ENCODE data around the gene MPHOSPH8. TPM values are rescaled to one million over a fixed set of nuclear protein-coding genes. Genes with fewer than 3 reads are reported as not detected.
A peak's percentile ranks its signal among the peaks of the same experiment; 100 is the strongest.
"Not testable (repeated sequence)": the region's sequence is repeated elsewhere in the genome, so short reads cannot be mapped to it uniquely, and the experiment has no call there.

MPHOSPH8 gene
- total and polyA plus RNA-seq, 4 experiments from 2014 or later: 5.6 to 136 (median 77.6) TPM

GRCh38 chr13:19632915-19633478 lies 462 bp upstream of the MPHOSPH8 start:
- Histone ChIP-seq H3K27ac (ENCODE audit: low read depth, low read length) (peak overlapping the region; percentile 94), H3K36me3 (ENCODE audit: insufficient read depth, low read length) (peaks cover 7% of the 10 kb centered on the region), H3K4me1 (ENCODE audit: insufficient read depth, low read length) (peaks cover 37% of the 10 kb centered on the region), H3K4me3 (ENCODE audit: low read length in 2 of 2) (peak overlapping the region in 1 of 2 donors; percentile 71), H3K9me3 (ENCODE audit: control insufficient read depth in 1 of 2, low read length in 2 of 2) (no peaks in the 10 kb centered on the region), H3K27me3 (ENCODE audit: insufficient read depth, low read length) (no peaks in the 10 kb centered on the region)
- H3K4me3 Mint-ChIP-seq: peak overlapping the region; percentile 100
- peak overlapping the region; percentile 95 to 100 (median 99) for H3K27ac Mint-ChIP-seq
- H3K9me3 Mint-ChIP-seq: peaks cover 0 to 9% (median 4%) of the 10 kb centered on the region in 8 donors
- DNase-seq: no peak
- ChIA-PET POLR2A (ENCODE audit: partially characterized antibody) (interaction anchor here (0.9 to 2.5 kb wide), 9 partner anchors 23 to 327 kb away, joined by 3 to 37 read pairs (median 4); partner anchors contain the start of genes PSPC1 and ZMYM5), CTCF (ENCODE audit: partially characterized antibody) (interaction anchor here (1.0 to 1.5 kb wide), 2 partner anchors 45 to 231 kb away, joined by 3 to 5 read pairs; no protein-coding TSS in a partner anchor)
- H3K4me1 Mint-ChIP-seq: peaks cover 23 to 47% (median 31%) of the 10 kb centered on the region in 4 donors
- intact Hi-C loops (cut with micrococcal nuclease): loop anchor here (1.0 to 5.0 kb wide), 4 partner anchors 46 to 327 kb away; partner anchors contain the start of gene PSPC1
- peaks cover 0 to 4% of the 10 kb centered on the region in 2 donors for H3K27me3 Mint-ChIP-seq
- peaks cover 3 to 33% of the 10 kb centered on the region in 2 donors for H3K36me3 Mint-ChIP-seq

- peaks cover 7% of the 10 kb centered on the region for H3K36me3 ChIP-seq (ENCODE audit: insufficient read depth, low read length)
- POLR2A ChIA-PET (ENCODE audit: partially characterized antibody): interaction anchor here (1.1 to 2.5 kb wide), 7 partner anchors 24 to 326 kb away, joined by 3 to 37 read pairs (median 8); partner anchors contain the start of genes PSPC1 and ZMYM5
- Mint-ChIP-seq H3K9me3 (peaks cover 0 to 9% (median 4%) of the 10 kb centered on the region in 8 donors), H3K4me3 (peak overlapping the region; percentile 100), H3K36me3 (peaks cover 3 to 35% of the 10 kb centered on the region in 2 donors), H3K27ac (peak overlapping the region; percentile 95 to 100 (median 99)), H3K4me1 (peaks cover 28 to 58% (median 38%) of the 10 kb centered on the region in 4 donors), H3K27me3 (peaks cover 0 to 4% of the 10 kb centered on the region in 2 donors)
- peak overlapping the region; percentile 94 for H3K27ac ChIP-seq (ENCODE audit: low read depth, low read length)
- CTCF ChIA-PET (ENCODE audit: partially characterized antibody): interaction anchor here (1.3 kb wide), 1 partner anchor 47 kb away, joined by 3 read pairs; no protein-coding TSS in a partner anchor
- no peaks in the 10 kb centered on the region for H3K27me3 ChIP-seq (ENCODE audit: insufficient read depth, low read length)
- intact Hi-C loops (cut with micrococcal nuclease): loop anchor here (5.0 kb wide), 1 partner anchor 148 kb away; the partner anchor contains the start of gene PSPC1
- H3K4me1 ChIP-seq (ENCODE audit: insufficient read depth, low read length): peaks cover 48% of the 10 kb centered on the region
- peak overlapping the region; percentile 71 to 90 for H3K4me3 ChIP-seq (ENCODE audit: low read length in 2 of 2)
- H3K9me3 ChIP-seq (ENCODE audit: control insufficient read depth in 1 of 2, low read length in 2 of 2): no peaks in the 10 kb centered on the region
- DNase-seq: peak in 1 of 5 donors; percentile 5
These were observed 839 bp downstream of the MPHOSPH8 start for GRCh38 chr13:19634256-19634740.

- CTCF ChIA-PET (ENCODE audit: partially characterized antibody); DNase-seq; H3K4me3 ChIP-seq (ENCODE audit: low read length in 2 of 2); POLR2A ChIA-PET (ENCODE audit: partially characterized antibody); H3K27me3 ChIP-seq (ENCODE audit: insufficient read depth, low read length); H3K27me3 Mint-ChIP-seq; H3K9me3 Mint-ChIP-seq; H3K9me3 ChIP-seq (ENCODE audit: control insufficient read depth in 1 of 2, low read length in 2 of 2); H3K36me3 ChIP-seq (ENCODE audit: insufficient read depth, low read length); intact Hi-C loops (cut with micrococcal nuclease); H3K27ac ChIP-seq (ENCODE audit: low read depth, low read length): not testable (repeated sequence)
- Mint-ChIP-seq H3K4me3 (peak overlapping the region; percentile 100), H3K4me1 (peaks cover 37 to 74% (median 49%) of the 10 kb centered on the region in 4 donors), H3K27ac (peak overlapping the region in 5 of 7 donors; percentile 57 to 82 (median 72)), H3K36me3 (peaks cover 6 to 41% of the 10 kb centered on the region in 2 donors)
- peaks cover 61% of the 10 kb centered on the region for H3K4me1 ChIP-seq (ENCODE audit: insufficient read depth, low read length)
These were observed 2.5 kb downstream of the MPHOSPH8 start for GRCh38 chr13:19635926-19636325.

GRCh38 chr13:19643652-19644051 lies 10.2 kb downstream of the MPHOSPH8 start:
- H3K27ac Mint-ChIP-seq: peak overlapping the region in 1 of 7 donors; percentile 73
- H3K27ac ChIP-seq (ENCODE audit: low read depth, low read length): no peak overlapping the region
- no peaks in the 10 kb centered on the region for H3K9me3 Mint-ChIP-seq
- DNase-seq: no peak
- H3K27me3 ChIP-seq (ENCODE audit: insufficient read depth, low read length): no peaks in the 10 kb centered on the region
- H3K4me3 ChIP-seq (ENCODE audit: low read length in 2 of 2): no peak overlapping the region
- peaks cover 49 to 56% of the 10 kb centered on the region in 2 donors for H3K36me3 Mint-ChIP-seq
- peaks cover 26 to 68% (median 47%) of the 10 kb centered on the region in 4 donors for H3K4me1 Mint-ChIP-seq
- H3K27me3 Mint-ChIP-seq: no peaks in the 10 kb centered on the region
- POLR2A ChIA-PET (ENCODE audit: partially characterized antibody): no interaction called here
- H3K4me1 ChIP-seq (ENCODE audit: insufficient read depth, low read length): peaks cover 23% of the 10 kb centered on the region
- CTCF ChIA-PET (ENCODE audit: partially characterized antibody): no interaction called here
- H3K9me3 ChIP-seq (ENCODE audit: control insufficient read depth in 1 of 2, low read length in 2 of 2): no peaks in the 10 kb centered on the region
- H3K36me3 ChIP-seq (ENCODE audit: insufficient read depth, low read length): peaks cover 43% of the 10 kb centered on the region
- intact Hi-C loops (cut with micrococcal nuclease): no loop called here
- H3K4me3 Mint-ChIP-seq: no peak overlapping the region

GRCh38 chr13:19645000-19645399 lies 11.5 kb downstream of the MPHOSPH8 start:
- H3K9me3 ChIP-seq (ENCODE audit: control insufficient read depth in 1 of 2, low read length in 2 of 2): no peaks in the 10 kb centered on the region
- H3K36me3 ChIP-seq (ENCODE audit: insufficient read depth, low read length): peaks cover 52% of the 10 kb centered on the region
- POLR2A ChIA-PET (ENCODE audit: partially characterized antibody): no interaction called here
- Mint-ChIP-seq H3K27me3 (no peaks in the 10 kb centered on the region), H3K4me3 (no peak overlapping the region), H3K36me3 (peaks cover 51 to 67% of the 10 kb centered on the region in 2 donors), H3K4me1 (peaks cover 23 to 54% (median 38%) of the 10 kb centered on the region in 4 donors), H3K9me3 (no peaks in the 10 kb centered on the region), H3K27ac (peak overlapping the region in 2 of 7 donors; percentile 21 to 35)
- CTCF ChIA-PET (ENCODE audit: partially characterized antibody): no interaction called here
- H3K27ac ChIP-seq (ENCODE audit: low read depth, low read length): no peak overlapping the region
- H3K4me1 ChIP-seq (ENCODE audit: insufficient read depth, low read length): peaks cover 10% of the 10 kb centered on the region
- no peaks in the 10 kb centered on the region for H3K27me3 ChIP-seq (ENCODE audit: insufficient read depth, low read length)
- intact Hi-C loops (cut with micrococcal nuclease): no loop called here
- H3K4me3 ChIP-seq (ENCODE audit: low read length in 2 of 2): no peak overlapping the region
- no peak for DNase-seq

- Mint-ChIP-seq H3K9me3 (no peaks in the 10 kb centered on the region), H3K4me1 (peaks cover 18 to 52% (median 30%) of the 10 kb centered on the region in 4 donors), H3K4me3 (no peak overlapping the region), H3K27me3 (no peaks in the 10 kb centered on the region), H3K27ac (peak overlapping the region in 4 of 7 donors; percentile 19 to 88 (median 70)), H3K36me3 (peaks cover 58 to 71% of the 10 kb centered on the region in 2 donors)
- H3K9me3 ChIP-seq (ENCODE audit: control insufficient read depth in 1 of 2, low read length in 2 of 2): no peaks in the 10 kb centered on the region
- ChIA-PET POLR2A (ENCODE audit: partially characterized antibody) (no interaction called here), CTCF (ENCODE audit: partially characterized antibody) (no interaction called here)
- H3K4me1 ChIP-seq (ENCODE audit: insufficient read depth, low read length): peaks cover 4% of the 10 kb centered on the region
- H3K27ac ChIP-seq (ENCODE audit: low read depth, low read length): no peak overlapping the region
- intact Hi-C loops (cut with micrococcal nuclease): no loop called here
- DNase-seq: no peak
- no peaks in the 10 kb centered on the region for H3K27me3 ChIP-seq (ENCODE audit: insufficient read depth, low read length)
- no peak overlapping the region for H3K4me3 ChIP-seq (ENCODE audit: low read length in 2 of 2)
- peaks cover 62% of the 10 kb centered on the region for H3K36me3 ChIP-seq (ENCODE audit: insufficient read depth, low read length)
These were observed 12.6 kb downstream of the MPHOSPH8 start for GRCh38 chr13:19646063-19646462.

GRCh38 chr13:19650742-19651141 lies 17.3 kb downstream of the MPHOSPH8 start:
- Histone ChIP-seq H3K9me3 (ENCODE audit: control insufficient read depth in 1 of 2, low read length in 2 of 2) (no peaks in the 10 kb centered on the region), H3K4me3 (ENCODE audit: low read length in 2 of 2) (no peak overlapping the region), H3K27me3 (ENCODE audit: insufficient read depth, low read length) (no peaks in the 10 kb centered on the region), H3K27ac (ENCODE audit: low read depth, low read length) (no peak overlapping the region), H3K36me3 (ENCODE audit: insufficient read depth, low read length) (peaks cover 31% of the 10 kb centered on the region), H3K4me1 (ENCODE audit: insufficient read depth, low read length) (no peaks in the 10 kb centered on the region)
- intact Hi-C loops (cut with micrococcal nuclease): no loop called here
- peaks cover 6 to 15% (median 10%) of the 10 kb centered on the region in 4 donors for H3K4me1 Mint-ChIP-seq
- peaks cover 47 to 70% of the 10 kb centered on the region in 2 donors for H3K36me3 Mint-ChIP-seq
- ChIA-PET POLR2A (ENCODE audit: partially characterized antibody) (no interaction called here), CTCF (ENCODE audit: partially characterized antibody) (no interaction called here)
- peak overlapping the region in 1 of 7 donors; percentile 8 for H3K27ac Mint-ChIP-seq
- no peak for DNase-seq
- H3K4me3 Mint-ChIP-seq: no peak overlapping the region
- H3K9me3 Mint-ChIP-seq: no peaks in the 10 kb centered on the region
- no peaks in the 10 kb centered on the region for H3K27me3 Mint-ChIP-seq
